OCI-LY7 (cell line): ENCODE measurements around the gene CLDN20. TPM values are rescaled to one million over a fixed set of nuclear protein-coding genes. Genes with fewer than 3 reads are reported as not detected.

Experiments used
- BruUV-seq: library from RNA; stranded (reverse); fragments of 400-500 nt; replicated peaks from 2 replicates; lab custom pipeline; 2021; lab: Mats Ljungman, UMichigan
- CTCF ChIA-PET: fragments of 300-600 bp; sonication (Branson Sonifier 250); formaldehyde crosslinking; loops from one replicate; lab custom pipeline; 2022; ENCODE audit warnings: antibody characterized with exemption; ENCODE audit not compliant: unreplicated experiment; lab: Charles Lee
- POLR2A ChIA-PET: fragments of 300-600 bp; sonication (Branson Sonifier 250); formaldehyde crosslinking; loops from one replicate; lab custom pipeline; 2022; ENCODE audit warnings: antibody characterized with exemption; lab: Charles Lee
- DNase-seq: peaks from one replicate; pipeline ENCODE4 v3.0.0-alpha.2; 2015; ENCODE audit warnings: low spot score
- H2AFZ ChIP-seq: fragments of 200-600 bp; sonication (generic), shearing (Covaris generic); 2 replicates; pipeline ENCODE4 v1.6.1; 2014; ENCODE audit warnings: mild to moderate bottlenecking, antibody characterized with exemption, low read length, moderate library complexity
- H3K27ac ChIP-seq: fragments of 200-600 bp; sonication (generic); 2 replicates; pipeline ENCODE4 v1.5.1; 2014; ENCODE audit warnings: mixed run types, low read depth, mild to moderate bottlenecking, moderate library complexity, low read length, inconsistent platforms; ENCODE audit not compliant: poor library complexity, severe bottlenecking
- H3K36me3 ChIP-seq: fragments of 200-600 bp; sonication (generic); 2 replicates; pipeline ENCODE4 v1.6.1; 2014; ENCODE audit warnings: mild to moderate bottlenecking, antibody characterized with exemption, low read length, moderate library complexity, mixed read lengths; ENCODE audit not compliant: insufficient read depth
- H3K4me1 ChIP-seq: fragments of 200-600 bp; sonication (generic); 2 replicates; pipeline ENCODE4 v1.5.1; 2014; ENCODE audit warnings: mild to moderate bottlenecking, low read length; ENCODE audit not compliant: insufficient read depth, poor library complexity, severe bottlenecking
- H3K4me2 ChIP-seq: fragments of 200-600 bp; sonication (generic); 2 replicates; pipeline ENCODE4 v1.6.1; 2014; ENCODE audit warnings: mild to moderate bottlenecking, low read length
- H3K4me3 ChIP-seq: fragments of 200-600 bp; sonication (generic); 2 replicates; pipeline ENCODE4 v1.5.1; 2014; ENCODE audit warnings: mild to moderate bottlenecking, low read depth, low read length; ENCODE audit not compliant: poor library complexity, severe bottlenecking
- H3K79me2 ChIP-seq: fragments of 200-600 bp; sonication (generic); 2 replicates; pipeline ENCODE4 v1.6.1; 2016; ENCODE audit warnings: low read depth, mild to moderate bottlenecking, low read length, moderate library complexity, mixed read lengths; ENCODE audit not compliant: insufficient read depth
- H3K9me2 ChIP-seq: fragments of 200-600 bp; sonication (generic); 2 replicates; pipeline ENCODE4 v1.6.1; 2016; ENCODE audit warnings: mild to moderate bottlenecking, low read length, mixed read lengths; ENCODE audit not compliant: insufficient read depth
- H3K9me3 ChIP-seq: fragments of 200-600 bp; sonication (generic); 2 replicates; pipeline ENCODE4 v1.6.1; 2014; ENCODE audit warnings: mild to moderate bottlenecking, mixed run types, low read length, mixed read lengths
- H4K20me1 ChIP-seq: fragments of 200-600 bp; sonication (generic); 2 replicates; pipeline ENCODE4 v1.6.1; 2014; ENCODE audit warnings: mild to moderate bottlenecking, antibody characterized with exemption, low read length, moderate library complexity, mixed read lengths; ENCODE audit not compliant: insufficient read depth
- CTCF ChIP-seq: fragments of 200-600 bp; sonication (generic); conservative IDR thresholded peaks from 2 replicates; pipeline ENCODE4 v1.5.1; 2014; ENCODE audit warnings: mild to moderate bottlenecking, antibody characterized with exemption, low read length, moderate library complexity, mixed read lengths
- EZH2phosphoT487 ChIP-seq: fragments of 200-600 bp; sonication (generic); IDR thresholded peaks from 2 replicates; pipeline ENCODE4 v1.6.1; 2018; ENCODE audit warnings: low read depth, borderline replicate concordance, mild to moderate bottlenecking, mixed run types, antibody characterized with exemption, low read length, moderate library complexity, mixed read lengths
- intact Hi-C: fragments of 100-400 bp; cut with micrococcal nuclease; formaldehyde crosslinking; loops from one replicate; pipeline ENCODE4 v1.10.0; 2022; ENCODE audit not compliant: unreplicated experiment
- total RNA-seq, 2 experiments: library from RNA; depleted of rRNA in 1 of 2; stranded (reverse); fragments of >200 nt in 1 of 2; shearing (Covaris generic) in 1 of 2; gene quantifications; 2 replicates each; pipeline ENCODE4 v1.2.3, GENCODE V29; 2014 to 2022

CLDN20 gene
- total RNA-seq, 2 experiments from 2014 or later = not detected

GRCh38 chr6:155219858-155220301, 43.9 kb upstream of the CLDN20 start:
- no peak for TF ChIP-seq EZH2phosphoT487
- TF ChIP-seq CTCF = no peak
- no peak for DNase-seq
- Histone ChIP-seq H3K4me3 (no peak overlapping the region), H3K9me2 (no peaks in the 10 kb centered on the region), H3K9me3 (no peaks in the 10 kb centered on the region), H3K4me2 (no peak overlapping the region), H3K4me1 (no peaks in the 10 kb centered on the region), H3K27ac (no peak overlapping the region), H4K20me1 (no peaks in the 10 kb centered on the region), H3K79me2 (no peaks in the 10 kb centered on the region), H2AFZ (no peak overlapping the region), H3K36me3 (no peaks in the 10 kb centered on the region)
- intact Hi-C loops = no loop called here
- POLR2A ChIA-PET = no interaction called here
- CTCF ChIA-PET = no interaction called here
- no TSS peak for BruUV-seq

- TF ChIP-seq EZH2phosphoT487 = no peak
- TF ChIP-seq CTCF = no peak
- intact Hi-C loops = no loop called here
- POLR2A ChIA-PET = interaction anchor here (0.6 to 0.7 kb wide), 3 partner anchors 96 to 298 kb away, joined by 3 to 7 read pairs (median 3); no protein-coding TSS in a partner anchor
- H3K27ac ChIP-seq = no peak overlapping the region
- H4K20me1 ChIP-seq = no peaks in the 10 kb centered on the region
- BruUV-seq = no TSS peak
- H3K79me2 ChIP-seq = no peaks in the 10 kb centered on the region
- DNase-seq = no peak
- no peak overlapping the region for H2AFZ ChIP-seq
- CTCF ChIA-PET = no interaction called here
- no peaks in the 10 kb centered on the region for H3K4me1 ChIP-seq
- no peak overlapping the region for H3K4me2 ChIP-seq
- no peaks in the 10 kb centered on the region for H3K9me3 ChIP-seq
- no peak overlapping the region for H3K4me3 ChIP-seq
- H3K9me2 ChIP-seq = no peaks in the 10 kb centered on the region
- no peaks in the 10 kb centered on the region; the same call in 1 of the 2 replicates for H3K36me3 ChIP-seq
Measured at GRCh38 chr6:155221086-155221485, 42.7 kb upstream of the CLDN20 start.

GRCh38 chr6:155222506-155222905, 41.3 kb upstream of the CLDN20 start:
- CTCF ChIA-PET = no interaction called here
- intact Hi-C loops = no loop called here
- TF ChIP-seq CTCF = no peak
- TF ChIP-seq EZH2phosphoT487 = no peak
- POLR2A ChIA-PET = interaction anchor here (0.7 to 0.8 kb wide), 3 partner anchors 7 to 107 kb away, joined by 3 to 4 read pairs (median 3); no protein-coding TSS in a partner anchor
- no peak overlapping the region for H3K4me2 ChIP-seq
- no peaks in the 10 kb centered on the region for H3K79me2 ChIP-seq
- no peak overlapping the region for H3K27ac ChIP-seq
- no peaks in the 10 kb centered on the region for H3K9me2 ChIP-seq
- H2AFZ ChIP-seq = no peak overlapping the region
- no peaks in the 10 kb centered on the region for H3K9me3 ChIP-seq
- H3K4me1 ChIP-seq = no peaks in the 10 kb centered on the region
- no TSS peak for BruUV-seq
- no peaks in the 10 kb centered on the region for H4K20me1 ChIP-seq
- DNase-seq = no peak
- no peaks in the 10 kb centered on the region; the same call in 1 of the 2 replicates for H3K36me3 ChIP-seq
- no peak overlapping the region for H3K4me3 ChIP-seq
